ENCODE data around the gene ANKRD39.
A peak's percentile ranks its signal among the peaks of the same experiment; 100 is the strongest.
"Not testable (repeated sequence)": the region's sequence is repeated elsewhere in the genome, so short reads cannot be mapped to it uniquely, and the experiment has no call there.

The ANKRD39 gene

GRCh38 chr2:96813656-96814055 is 44.2 kb downstream of the ANKRD39 start:
- H3K27ac Mint-ChIP-seq: no peak overlapping the region
- no peak for ATAC-seq (ENCODE audit: low read depth)
- peaks cover 29% of the 10 kb centered on the region for H3K4me1 Mint-ChIP-seq
- no peaks in the 10 kb centered on the region for H3K9me3 Mint-ChIP-seq
- peaks cover 14% of the 10 kb centered on the region for H3K36me3 Mint-ChIP-seq
- DNase-seq (ENCODE audit: low spot score in 2 of 2): no peak
- H3K27me3 Mint-ChIP-seq: no peaks in the 10 kb centered on the region
- no peak overlapping the region for H3K4me3 Mint-ChIP-seq

GRCh38 chr2:96811917-96812316 is 45.9 kb downstream of the ANKRD39 start:
- Mint-ChIP-seq H3K4me1 (peaks cover 26% of the 10 kb centered on the region), H3K36me3 (peaks cover 10% of the 10 kb centered on the region), H3K27me3 (no peaks in the 10 kb centered on the region), H3K9me3 (no peaks in the 10 kb centered on the region), H3K27ac (no peak overlapping the region), H3K4me3 (no peak overlapping the region)
- no peak for DNase-seq (ENCODE audit: low spot score in 2 of 2)
- no peak for ATAC-seq (ENCODE audit: low read depth)

- Mint-ChIP-seq H3K4me1 (peaks cover 32% of the 10 kb centered on the region), H3K36me3 (peaks cover 13% of the 10 kb centered on the region)
These were observed 47.0 kb downstream of the ANKRD39 start for GRCh38 chr2:96810783-96811192.

GRCh38 chr2:96809951-96810782 is 47.6 kb downstream of the ANKRD39 start:
- Mint-ChIP-seq H3K27me3 (no peaks in the 10 kb centered on the region), H3K4me1 (peaks cover 29% of the 10 kb centered on the region), H3K4me3 (no peak overlapping the region), H3K9me3 (peaks cover 2% of the 10 kb centered on the region), H3K36me3 (peaks cover 13% of the 10 kb centered on the region), H3K27ac (no peak overlapping the region)
- DNase-seq (ENCODE audit: low spot score in 2 of 2) (no peak), ATAC-seq (ENCODE audit: low read depth) (no peak)

More at GRCh38 chr2:96810783-96811192, 47.0 kb downstream of the ANKRD39 start:
- DNase-seq (ENCODE audit: low spot score in 2 of 2) (no peak), ATAC-seq (ENCODE audit: low read depth) (no peak)
- peaks cover 2% of the 10 kb centered on the region for H3K9me3 Mint-ChIP-seq
- H3K27ac Mint-ChIP-seq: no peak overlapping the region
- no peak overlapping the region for H3K4me3 Mint-ChIP-seq
- H3K27me3 Mint-ChIP-seq: no peaks in the 10 kb centered on the region

GRCh38 chr2:96809216-96809882 is 48.5 kb downstream of the ANKRD39 start:
- Mint-ChIP-seq H3K36me3 (peaks cover 13% of the 10 kb centered on the region), H3K9me3 (peaks cover 2% of the 10 kb centered on the region), H3K4me1 (peaks cover 27% of the 10 kb centered on the region), H3K27ac (peak overlapping the region; percentile 48), H3K4me3 (no peak overlapping the region), H3K27me3 (no peaks in the 10 kb centered on the region)
- no peak for ATAC-seq (ENCODE audit: low read depth)
- DNase-seq (ENCODE audit: low spot score in 2 of 2): no peak

GRCh38 chr2:96808176-96808837 is 49.5 kb downstream of the ANKRD39 start:
- no peak for DNase-seq (ENCODE audit: low spot score in 2 of 2)
- Mint-ChIP-seq H3K4me3 (no peak overlapping the region), H3K27ac (peak overlapping the region; percentile 73)

GRCh38 chr2:96807127-96807471 is 50.7 kb downstream of the ANKRD39 start:
- peak overlapping the region; percentile 86 for H3K4me3 Mint-ChIP-seq
- peaks cover 13% of the 10 kb centered on the region for H3K36me3 Mint-ChIP-seq
- peaks cover 22% of the 10 kb centered on the region for H3K4me1 Mint-ChIP-seq

More at GRCh38 chr2:96808176-96808837, 49.5 kb downstream of the ANKRD39 start:
- no peak for ATAC-seq (ENCODE audit: low read depth)
- no peaks in the 10 kb centered on the region for H3K27me3 Mint-ChIP-seq
- peaks cover 13% of the 10 kb centered on the region for H3K36me3 Mint-ChIP-seq
- H3K4me1 Mint-ChIP-seq: peaks cover 27% of the 10 kb centered on the region
- H3K9me3 Mint-ChIP-seq: peaks cover 2% of the 10 kb centered on the region

GRCh38 chr2:96806468-96807126 is 51.2 kb downstream of the ANKRD39 start:
- Mint-ChIP-seq H3K36me3 (peaks cover 13% of the 10 kb centered on the region), H3K4me1 (peaks cover 20% of the 10 kb centered on the region), H3K27ac (peak overlapping the region; percentile 99), H3K4me3 (peak overlapping the region; percentile 86), H3K27me3 (no peaks in the 10 kb centered on the region), H3K9me3 (peaks cover 2% of the 10 kb centered on the region)
- peak; percentile 49 to 52 for DNase-seq (ENCODE audit: low spot score in 2 of 2)
- ATAC-seq (ENCODE audit: low read depth): peak; percentile 93

More at GRCh38 chr2:96807127-96807471, 50.7 kb downstream of the ANKRD39 start:
- peak overlapping the region; percentile 99 for H3K27ac Mint-ChIP-seq
- no peak for DNase-seq (ENCODE audit: low spot score in 2 of 2)
- H3K9me3 Mint-ChIP-seq: peaks cover 2% of the 10 kb centered on the region
- no peak for ATAC-seq (ENCODE audit: low read depth)
- H3K27me3 Mint-ChIP-seq: no peaks in the 10 kb centered on the region

GRCh38 chr2:96805946-96806345 is 51.9 kb downstream of the ANKRD39 start:
- H3K27me3 Mint-ChIP-seq; H3K36me3 Mint-ChIP-seq; H3K4me3 Mint-ChIP-seq; ATAC-seq (ENCODE audit: low read depth); H3K9me3 Mint-ChIP-seq; DNase-seq (ENCODE audit: low spot score in 2 of 2): not testable (repeated sequence)
- Mint-ChIP-seq H3K4me1 (peaks cover 14% of the 10 kb centered on the region), H3K27ac (peak overlapping the region; percentile 99)

GRCh38 chr2:96804986-96805385 is 52.8 kb downstream of the ANKRD39 start:
- no peak for ATAC-seq (ENCODE audit: low read depth)
- Mint-ChIP-seq H3K27me3 (no peaks in the 10 kb centered on the region), H3K36me3 (peaks cover 4% of the 10 kb centered on the region), H3K9me3 (peaks cover 2% of the 10 kb centered on the region), H3K4me1 (peaks cover 14% of the 10 kb centered on the region), H3K4me3 (no peak overlapping the region), H3K27ac (no peak overlapping the region)
- DNase-seq (ENCODE audit: low spot score in 2 of 2): no peak

- Mint-ChIP-seq H3K27ac (peak overlapping the region; percentile 48), H3K4me1 (peaks cover 18% of the 10 kb centered on the region), H3K27me3 (no peaks in the 10 kb centered on the region), H3K9me3 (peaks cover 2% of the 10 kb centered on the region), H3K4me3 (no peak overlapping the region), H3K36me3 (peaks cover 13% of the 10 kb centered on the region)
- no peak for ATAC-seq (ENCODE audit: low read depth)
- no peak for DNase-seq (ENCODE audit: low spot score in 2 of 2)
These were observed 55.1 kb downstream of the ANKRD39 start for GRCh38 chr2:96802721-96803120.

GRCh38 chr2:96801786-96802595 is 55.8 kb downstream of the ANKRD39 start:
- H3K27ac Mint-ChIP-seq: no peak overlapping the region
- peaks cover 2% of the 10 kb centered on the region for H3K9me3 Mint-ChIP-seq
- no peak overlapping the region for H3K4me3 Mint-ChIP-seq
- DNase-seq (ENCODE audit: low spot score in 2 of 2): no peak
- no peak for ATAC-seq (ENCODE audit: low read depth)
- peaks cover 12% of the 10 kb centered on the region for H3K4me1 Mint-ChIP-seq
- H3K36me3 Mint-ChIP-seq: peaks cover 13% of the 10 kb centered on the region
- H3K27me3 Mint-ChIP-seq: no peaks in the 10 kb centered on the region
